HL-60 (cell line): ENCODE results near the gene COMMD1.

Experiments
- GABPA ChIP-seq: IDR thresholded peaks from 2 replicates; pipeline ENCODE4 v1.6.1; 2012; ENCODE audit warnings: low read depth
- POLR2AphosphoS5 ChIP-seq: IDR thresholded peaks from 2 replicates; pipeline ENCODE4 v1.6.1; 2012; ENCODE audit warnings: low read depth
- TF ChIP-seq, protein P1 (sequence below): IDR thresholded peaks from one replicate; pipeline ENCODE4 v1.5.1; 2011; ENCODE audit warnings: low read length, control low read depth, inconsistent platforms; ENCODE audit not compliant: insufficient read depth
- TF ChIP-seq, protein P2 (sequence below): IDR thresholded peaks from 2 replicates; pipeline ENCODE4 v1.6.1; 2012; ENCODE audit warnings: low read depth; ENCODE audit not compliant: insufficient replicate concordance

GRCh38 chr2:61995515-61995914, 90.0 kb downstream of the COMMD1 start:
- TF ChIP-seq POLR2AphosphoS5 (no peak), GABPA (no peak)
- TF ChIP-seq, protein P1, sequence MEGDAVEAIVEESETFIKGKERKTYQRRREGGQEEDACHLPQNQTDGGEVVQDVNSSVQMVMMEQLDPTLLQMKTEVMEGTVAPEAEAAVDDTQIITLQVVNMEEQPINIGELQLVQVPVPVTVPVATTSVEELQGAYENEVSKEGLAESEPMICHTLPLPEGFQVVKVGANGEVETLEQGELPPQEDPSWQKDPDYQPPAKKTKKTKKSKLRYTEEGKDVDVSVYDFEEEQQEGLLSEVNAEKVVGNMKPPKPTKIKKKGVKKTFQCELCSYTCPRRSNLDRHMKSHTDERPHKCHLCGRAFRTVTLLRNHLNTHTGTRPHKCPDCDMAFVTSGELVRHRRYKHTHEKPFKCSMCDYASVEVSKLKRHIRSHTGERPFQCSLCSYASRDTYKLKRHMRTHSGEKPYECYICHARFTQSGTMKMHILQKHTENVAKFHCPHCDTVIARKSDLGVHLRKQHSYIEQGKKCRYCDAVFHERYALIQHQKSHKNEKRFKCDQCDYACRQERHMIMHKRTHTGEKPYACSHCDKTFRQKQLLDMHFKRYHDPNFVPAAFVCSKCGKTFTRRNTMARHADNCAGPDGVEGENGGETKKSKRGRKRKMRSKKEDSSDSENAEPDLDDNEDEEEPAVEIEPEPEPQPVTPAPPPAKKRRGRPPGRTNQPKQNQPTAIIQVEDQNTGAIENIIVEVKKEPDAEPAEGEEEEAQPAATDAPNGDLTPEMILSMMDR: no peak
- TF ChIP-seq, protein P2, sequence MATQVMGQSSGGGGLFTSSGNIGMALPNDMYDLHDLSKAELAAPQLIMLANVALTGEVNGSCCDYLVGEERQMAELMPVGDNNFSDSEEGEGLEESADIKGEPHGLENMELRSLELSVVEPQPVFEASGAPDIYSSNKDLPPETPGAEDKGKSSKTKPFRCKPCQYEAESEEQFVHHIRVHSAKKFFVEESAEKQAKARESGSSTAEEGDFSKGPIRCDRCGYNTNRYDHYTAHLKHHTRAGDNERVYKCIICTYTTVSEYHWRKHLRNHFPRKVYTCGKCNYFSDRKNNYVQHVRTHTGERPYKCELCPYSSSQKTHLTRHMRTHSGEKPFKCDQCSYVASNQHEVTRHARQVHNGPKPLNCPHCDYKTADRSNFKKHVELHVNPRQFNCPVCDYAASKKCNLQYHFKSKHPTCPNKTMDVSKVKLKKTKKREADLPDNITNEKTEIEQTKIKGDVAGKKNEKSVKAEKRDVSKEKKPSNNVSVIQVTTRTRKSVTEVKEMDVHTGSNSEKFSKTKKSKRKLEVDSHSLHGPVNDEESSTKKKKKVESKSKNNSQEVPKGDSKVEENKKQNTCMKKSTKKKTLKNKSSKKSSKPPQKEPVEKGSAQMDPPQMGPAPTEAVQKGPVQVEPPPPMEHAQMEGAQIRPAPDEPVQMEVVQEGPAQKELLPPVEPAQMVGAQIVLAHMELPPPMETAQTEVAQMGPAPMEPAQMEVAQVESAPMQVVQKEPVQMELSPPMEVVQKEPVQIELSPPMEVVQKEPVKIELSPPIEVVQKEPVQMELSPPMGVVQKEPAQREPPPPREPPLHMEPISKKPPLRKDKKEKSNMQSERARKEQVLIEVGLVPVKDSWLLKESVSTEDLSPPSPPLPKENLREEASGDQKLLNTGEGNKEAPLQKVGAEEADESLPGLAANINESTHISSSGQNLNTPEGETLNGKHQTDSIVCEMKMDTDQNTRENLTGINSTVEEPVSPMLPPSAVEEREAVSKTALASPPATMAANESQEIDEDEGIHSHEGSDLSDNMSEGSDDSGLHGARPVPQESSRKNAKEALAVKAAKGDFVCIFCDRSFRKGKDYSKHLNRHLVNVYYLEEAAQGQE: no peak
